Bladder microvascular endothelial cell (primary cell): ENCODE measurements around the gene ZNF433. TPM values are rescaled to one million over a fixed set of nuclear protein-coding genes. Genes with fewer than 3 reads are reported as not detected.

Source experiments
- total RNA-seq: library from RNA; depleted of rRNA; stranded (reverse); fragments of >200 nt; gene quantifications from 2 replicates; pipeline ENCODE4 v1.2.3, GENCODE V29; 2014

Gene ZNF433
- 1.6 and 2.0 TPM in 2 replicates for total RNA-seq

DNA sequence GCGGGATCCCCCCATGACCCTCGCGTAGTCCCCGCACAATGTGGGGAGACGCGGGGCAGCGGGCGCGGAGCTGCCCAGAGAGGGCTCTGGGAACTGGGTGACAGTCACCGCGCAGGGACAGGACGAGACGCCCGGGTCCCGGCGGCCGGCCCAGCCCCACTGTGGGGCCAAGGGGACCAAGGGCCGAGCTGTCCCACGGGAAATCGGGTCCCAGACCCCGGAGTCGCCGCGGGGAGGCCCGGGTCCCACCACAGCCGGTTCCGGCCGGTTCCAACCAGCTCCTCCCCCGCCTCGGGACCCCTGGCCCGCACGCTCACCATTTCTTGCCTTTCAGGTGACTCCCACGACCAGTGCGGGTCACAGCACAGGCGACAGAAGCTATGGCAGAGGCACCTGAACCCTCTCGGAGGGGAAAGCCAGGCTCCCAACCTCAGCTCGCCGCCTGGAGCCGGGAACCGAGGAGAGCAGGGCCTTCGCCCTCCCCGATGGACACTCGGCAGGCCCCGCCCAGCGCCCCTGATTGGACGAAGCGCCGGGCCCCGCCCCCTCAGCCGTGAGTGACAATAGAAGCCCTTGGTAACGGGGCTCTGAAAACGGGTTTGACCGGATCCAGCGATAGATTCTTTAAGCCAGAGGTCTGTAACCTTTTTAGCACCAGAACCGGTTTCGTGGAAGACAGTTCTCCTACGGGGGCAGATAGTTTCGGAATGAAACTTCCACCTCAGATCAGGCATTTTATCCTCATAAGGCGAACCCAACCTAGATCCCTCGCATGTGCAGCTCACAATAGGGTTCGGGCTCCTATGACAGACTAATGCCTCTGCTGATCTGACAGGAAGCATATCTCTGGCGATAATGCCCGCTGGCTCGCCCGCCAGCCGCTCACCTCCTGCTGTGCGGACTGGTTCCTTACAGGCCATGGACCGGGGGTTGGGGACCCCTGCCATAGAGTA lies at the start of gene ZNF433:
TSS of gene ZNF433 (minus strand) at position 460 of the 953 bp plus-strand sequence. CDS start at position 320, 140 bp downstream.

DNA sequence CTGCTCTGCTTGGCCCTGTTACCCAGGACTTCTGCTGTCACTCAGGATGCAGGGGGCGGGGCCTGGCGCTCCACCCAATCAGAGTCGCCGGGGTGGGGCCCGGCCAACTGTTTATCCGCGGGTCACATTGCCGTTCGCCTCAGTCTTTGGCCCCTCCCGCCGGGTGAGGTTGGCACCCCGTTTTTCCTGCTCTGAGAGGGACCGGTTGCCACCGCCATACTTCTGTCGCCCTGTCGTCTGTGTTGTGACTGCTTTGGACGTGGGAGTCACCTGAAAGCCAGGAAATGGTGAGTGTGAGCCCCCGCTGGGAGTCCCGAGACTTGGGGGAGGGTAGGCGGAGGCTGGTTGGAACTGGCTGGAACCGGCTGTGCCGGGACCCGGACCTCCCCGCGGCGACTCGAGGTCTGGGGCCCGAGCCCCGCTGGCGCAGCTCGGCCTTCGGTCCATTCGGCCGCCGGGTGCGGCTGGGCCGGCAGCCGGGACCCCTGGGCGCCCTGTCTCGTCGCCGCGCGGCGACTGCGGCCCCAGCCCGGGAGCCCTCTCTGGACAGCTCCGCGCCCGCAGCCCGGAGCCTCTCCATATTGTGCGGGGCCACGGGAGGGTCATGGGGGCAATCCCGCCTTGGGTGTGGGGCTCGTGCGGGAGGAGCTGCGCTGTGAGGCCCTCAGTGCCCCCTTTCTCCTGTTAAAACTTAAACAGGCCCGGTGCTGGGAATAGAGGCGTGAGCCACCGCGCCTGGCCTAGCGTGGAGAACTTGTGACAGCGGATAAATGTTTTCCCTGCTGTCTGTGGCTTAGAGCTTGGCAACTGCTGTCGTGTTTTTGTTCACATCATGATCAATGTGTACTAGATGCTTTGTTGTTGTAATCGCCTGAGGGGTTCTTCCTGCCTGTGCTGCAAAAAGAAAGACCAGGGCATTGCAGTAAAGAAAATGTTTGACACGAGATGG lies 29.4 kb upstream of the ZNF433 start, which contains the start of gene ZNF844:
TSS of gene ZNF844 (plus strand) at position 142 of the 949 bp plus-strand sequence. CDS start at position 285, 143 bp downstream.

DNA sequence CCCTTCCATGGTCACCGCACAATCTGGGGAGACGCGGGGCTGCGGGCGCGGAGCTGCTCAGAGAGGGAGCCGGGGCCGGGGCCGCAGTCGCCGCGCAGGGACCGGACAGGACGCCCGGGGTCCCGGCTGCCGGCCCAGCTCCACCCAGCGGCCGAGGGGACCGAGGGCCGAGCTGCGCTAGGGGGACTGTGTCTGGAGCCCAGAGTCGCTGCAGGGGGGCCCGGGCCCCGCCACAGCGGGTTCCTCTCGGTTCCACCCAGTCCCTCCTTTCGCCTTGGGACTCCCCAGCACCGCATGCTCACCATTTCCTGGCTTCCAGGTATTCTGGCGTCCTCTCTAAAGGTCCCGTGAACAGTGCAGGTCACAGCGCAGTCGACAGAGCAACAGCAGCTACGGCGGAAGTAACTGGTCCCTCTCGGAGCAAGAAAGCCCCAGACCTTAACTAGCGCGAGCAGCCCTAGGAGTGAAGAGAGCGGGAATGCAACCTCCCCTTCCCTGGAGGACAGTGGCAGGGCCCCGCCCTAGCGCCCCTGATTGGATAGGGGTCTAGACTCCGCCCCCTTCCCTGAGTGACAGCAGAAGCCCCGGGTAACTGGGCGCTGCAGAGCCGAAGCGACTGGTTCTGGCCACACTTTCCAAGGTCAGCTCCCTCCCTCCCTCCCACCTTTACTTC lies 17.2 kb upstream of the ZNF433 start, which contains the start of gene ZNF878:
TSS of gene ZNF878 (minus strand) at position 465 of the 673 bp plus-strand sequence. CDS start at position 305, 160 bp downstream.

DNA sequence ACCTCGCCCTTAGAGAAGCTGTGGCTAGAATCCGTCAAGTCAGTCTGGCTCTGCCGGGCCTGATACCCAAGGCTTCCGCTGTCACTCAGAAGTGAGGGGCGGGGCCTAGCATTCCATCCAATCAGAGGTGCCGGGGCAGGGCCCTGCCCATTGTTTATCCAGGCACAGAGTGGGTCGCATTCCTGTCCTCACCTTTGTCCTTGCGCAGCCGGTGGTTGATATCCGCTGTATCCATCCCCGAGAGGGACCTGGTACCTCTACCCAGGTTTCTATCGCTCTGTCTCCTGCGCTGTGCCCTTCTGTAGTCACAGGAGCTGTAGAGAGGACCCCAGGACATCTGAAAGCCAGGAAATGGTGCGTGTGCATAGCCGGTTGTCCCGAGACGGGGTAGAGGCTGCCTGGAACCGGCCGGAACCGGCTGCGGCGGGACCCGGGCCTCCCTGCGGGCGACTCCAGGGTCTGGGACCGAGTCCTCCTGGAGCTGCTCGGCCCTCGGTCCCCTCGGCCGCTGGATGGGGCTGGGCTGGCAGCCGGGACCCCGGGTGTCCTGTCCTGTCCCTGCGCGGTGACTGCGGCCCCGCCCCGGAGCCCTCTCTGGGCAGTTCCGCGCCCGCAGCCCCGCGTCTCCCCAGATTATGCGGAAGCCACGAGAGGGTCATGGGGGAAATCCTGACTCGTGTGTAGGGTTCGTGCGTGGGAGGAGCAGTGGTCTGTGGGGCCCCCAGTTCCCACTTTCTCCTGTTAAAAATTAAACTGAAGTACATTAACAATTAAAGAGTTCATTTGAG lies 70.4 kb downstream of the ZNF433 start, which contains the start of gene ZNF763:
TSS of gene ZNF763 (plus strand) at position 183 of the 788 bp plus-strand sequence. CDS start at position 352, 169 bp downstream.

Other genes starting within 250 kb of the ZNF433 start
- 1.1 and 1.8 TPM in 2 replicates for gene ZNF491, start 237.2 kb downstream of the ZNF433 start, total RNA-seq
- 5.5 and 11.3 TPM in 2 replicates for gene ZNF440, start 221.4 kb downstream of the ZNF433 start, total RNA-seq
- 1.8 and 2.3 TPM in 2 replicates for gene ZNF439, start 187.0 kb downstream of the ZNF433 start, total RNA-seq
- gene ZNF69, start 147.9 kb downstream of the ZNF433 start, total RNA-seq: 4.5 and 13.5 TPM in 2 replicates
- 5.0 and 10.6 TPM in 2 replicates for gene ZNF700, start 110.6 kb downstream of the ZNF433 start, total RNA-seq
- 1.1 and 2.1 TPM in 2 replicates for gene ZNF763, start 70.6 kb downstream of the ZNF433 start, total RNA-seq
- gene ZNF878, start 17.3 kb upstream of the ZNF433 start, total RNA-seq: 0.31 and 0.32 TPM in 2 replicates
- gene ZNF844, start 29.1 kb upstream of the ZNF433 start, total RNA-seq: 2.3 and 3.4 TPM in 2 replicates
- 2.3 and 3.8 TPM in 2 replicates for gene ZNF20, start 104.7 kb upstream of the ZNF433 start, total RNA-seq
- 6.8 and 12.3 TPM in 2 replicates for gene ZNF625, start 121.1 kb upstream of the ZNF433 start, total RNA-seq
- 2.6 and 7.5 TPM in 2 replicates for gene ZNF136, start 127.4 kb upstream of the ZNF433 start, total RNA-seq